K562 (cell line): Measurements from ENCODE around the gene SYNRG. TPM values are rescaled to one million over a fixed set of nuclear protein-coding genes. Genes with fewer than 3 reads are reported as not detected.
A peak's percentile ranks its signal among the peaks of the same experiment; 100 is the strongest.

Experiments
- ATF1 ChIP-seq, 2 experiments: fragments of 450-650 bp in 1 of 2; IDR thresholded peaks; 2 replicates each; pipeline ENCODE4 v1.6.1; 2016; ENCODE audit warnings: missing compliant biosample characterization in 1 of 2, missing genetic modification characterization in 1 of 2
- ATF7 ChIP-seq: fragments of 450-650 bp; IDR thresholded peaks from 2 replicates; pipeline ENCODE4 v1.7.1; 2014; ENCODE audit warnings: mild to moderate bottlenecking, moderate library complexity
- BACH1 ChIP-seq: fragments of 200-800 bp; sonication (Bioruptor generic); IDR thresholded peaks from 2 replicates; pipeline ENCODE4 v1.6.1; 2016; ENCODE audit warnings: missing genetic modification characterization, missing compliant biosample characterization
- C11orf30 ChIP-seq: fragments of 450-650 bp; IDR thresholded peaks from 2 replicates; pipeline ENCODE4 v1.6.1; 2016; ENCODE audit warnings: low read depth, mild to moderate bottlenecking
- CREM ChIP-seq: IDR thresholded peaks from 2 replicates; pipeline ENCODE4 v1.6.1; 2014; ENCODE audit warnings: antibody characterized with exemption, low read depth
- DPF2 ChIP-seq: fragments of 450-650 bp; IDR thresholded peaks from 2 replicates; pipeline ENCODE4 v1.6.1; 2016
- EHMT2 ChIP-seq: fragments of 450-650 bp; IDR thresholded peaks from 2 replicates; pipeline ENCODE4 v1.6.1; 2018; ENCODE audit warnings: antibody characterized with exemption
- FOSL1 ChIP-seq: fragments of 200-800 bp; sonication (Bioruptor generic); conservative IDR thresholded peaks from 2 replicates; pipeline ENCODE4 v1.6.1; 2016; ENCODE audit warnings: missing genetic modification characterization, missing compliant biosample characterization
- FOXA3 ChIP-seq, 2 experiments: fragments of 450-650 bp in 1 of 2; sonication (generic) in 1 of 2; formaldehyde crosslinking; IDR thresholded peaks in 1 of 2; conservative IDR thresholded peaks in 1 of 2; 2 replicates each; pipeline versions ENCODE4 v1.4.0 to v1.8.0; 2020 to 2022; ENCODE audit warnings: mild to moderate bottlenecking in 2 of 2, missing genetic modification reagents in 1 of 2
- HDAC1 ChIP-seq, 2 experiments: fragments of 450-650 bp; IDR thresholded peaks; 2 replicates each; pipeline ENCODE4 v1.6.1; 2016 to 2017; ENCODE audit warnings: inconsistent platforms in 1 of 2, mild to moderate bottlenecking in 1 of 2, moderate library complexity in 1 of 2
- HMG20B ChIP-seq: fragments of 250-450 bp; sonication (Bioruptor Pico); IDR thresholded peaks from 2 replicates; pipeline ENCODE4 v1.5.0; 2021; ENCODE audit warnings: mild to moderate bottlenecking
- JUND ChIP-seq, 2 experiments: IDR thresholded peaks; 2 replicates in 1 of 2; 3 replicates in 1 of 2; pipeline ENCODE4 v1.6.1; 2011; ENCODE audit warnings: borderline replicate concordance in 2 of 2, low read depth in 2 of 2, low read length in 2 of 2, improper control_type of control experiment in 1 of 2, missing biosample characterization in 1 of 2, missing genetic modification characterization in 1 of 2, missing genetic modification reagents in 1 of 2
- KDM1A ChIP-seq, 2 experiments: fragments of 450-650 bp; IDR thresholded peaks; 2 replicates each; pipeline ENCODE4 v1.6.1; 2016; ENCODE audit warnings: mild to moderate bottlenecking in 2 of 2
- LEF1 ChIP-seq: fragments of 450-650 bp; IDR thresholded peaks from 2 replicates; pipeline ENCODE4 v1.6.1; 2016; ENCODE audit warnings: mild to moderate bottlenecking
- MAFF ChIP-seq: IDR thresholded peaks from 2 replicates; pipeline ENCODE4 v1.6.1; 2012; ENCODE audit warnings: low read length, improper control_type of control experiment
- MAFG ChIP-seq: fragments of 450-650 bp; conservative IDR thresholded peaks from 2 replicates; pipeline ENCODE4 v1.6.1; 2016; ENCODE audit warnings: missing genetic modification characterization, missing compliant biosample characterization
- MAFK ChIP-seq: IDR thresholded peaks from 2 replicates; pipeline ENCODE4 v1.6.1; 2011; ENCODE audit warnings: low read length, improper control_type of control experiment
- NFE2L1 ChIP-seq: fragments of 450-650 bp; IDR thresholded peaks from 2 replicates; pipeline ENCODE4 v1.6.1; 2016; ENCODE audit warnings: missing genetic modification characterization, low read depth, mild to moderate bottlenecking, missing compliant biosample characterization, moderate library complexity, borderline replicate concordance
- PTTG1 ChIP-seq: fragments of 450-650 bp; IDR thresholded peaks from 2 replicates; pipeline ENCODE4 v1.6.1; 2016; ENCODE audit warnings: low read depth, mild to moderate bottlenecking, missing genetic modification characterization, missing compliant biosample characterization
- RCOR1 ChIP-seq, 2 experiments: IDR thresholded peaks; 2 replicates each; pipeline ENCODE4 v1.6.1; 2012; ENCODE audit warnings: low read depth in 2 of 2, low read length in 2 of 2, borderline replicate concordance in 1 of 2, improper control_type of control experiment in 1 of 2
- SMARCA4 ChIP-seq: fragments of 450-650 bp; IDR thresholded peaks from 2 replicates; pipeline ENCODE4 v1.6.1; 2016
- SMARCC2 ChIP-seq: fragments of 450-650 bp; IDR thresholded peaks from 2 replicates; pipeline ENCODE4 v1.6.1; 2017; ENCODE audit warnings: antibody characterized with exemption, moderate library complexity, mild to moderate bottlenecking, low read depth
- TEAD1 ChIP-seq, 2 experiments: fragments of 450-650 bp in 1 of 2; sonication (generic) in 1 of 2; formaldehyde crosslinking; IDR thresholded peaks; 2 replicates each; pipeline versions ENCODE4 v1.4.0 to v1.8.0; 2020 to 2022; ENCODE audit warnings: mild to moderate bottlenecking in 2 of 2, missing genetic modification reagents in 1 of 2
- TEAD2 ChIP-seq: fragments of 450-650 bp; IDR thresholded peaks from 2 replicates; pipeline ENCODE4 v1.6.1; 2016; ENCODE audit warnings: missing genetic modification characterization, control low read depth, missing compliant biosample characterization
- ZNF146 ChIP-seq: IDR thresholded peaks from one replicate; pipeline ENCODE4 v1.6.1; 2018; ENCODE audit warnings: missing compliant biosample characterization; ENCODE audit not compliant: unreplicated experiment
- ZNF316 ChIP-seq: fragments of 450-650 bp; IDR thresholded peaks from 2 replicates; pipeline ENCODE4 v1.6.1; 2016
- ZNF561 ChIP-seq: fragments of 450-650 bp; formaldehyde crosslinking; conservative IDR thresholded peaks from 2 replicates; pipeline ENCODE4 v1.4.0; 2020; ENCODE audit warnings: mild to moderate bottlenecking, moderate library complexity
- polyA plus RNA-seq, 8 experiments: library from polyadenylated mRNA; depleted of rRNA in 4 of 8; stranded (reverse) in 5 of 8; unstranded in 3 of 8; fragments of >200 nt; fragmentation: Nextera tagmentation in 2 of 8; fragmentation: Illumina TruSeq in 1 of 8; extraction: Ambion mirVana in 2 of 8; extraction: Trizol in 1 of 8; gene quantifications; 2 replicates each; pipeline versions ENCODE4 v1.2.1 to v1.2.3, GENCODE V29; 2011 to 2014; ENCODE audit warnings: inconsistent platforms in 1 of 8, missing spikeins in 1 of 8
- total RNA-seq, 7 experiments: library from RNA; depleted of rRNA in 6 of 7; stranded (reverse); fragments of >200 nt in 6 of 7; fragmentation: Illumina TruSeq in 2 of 7; extraction: Trizol in 2 of 7; gene quantifications; 2 replicates each; pipeline versions ENCODE4 v1.2.1 to v1.2.3, GENCODE V29; 2011 to 2021; ENCODE audit warnings: low replicate concordance in 1 of 7
- TF ChIP-seq, protein P1 (sequence below), 2 experiments: fragments of 450-650 bp in 1 of 2; sonication (generic) in 1 of 2; formaldehyde crosslinking in 1 of 2; IDR thresholded peaks in 1 of 2; conservative IDR thresholded peaks in 1 of 2; 2 replicates each; pipeline versions ENCODE4 v1.6.1 to v1.8.1; 2016 to 2023; ENCODE audit warnings: mild to moderate bottlenecking in 2 of 2, moderate library complexity in 2 of 2, inconsistent platforms in 1 of 2, missing genetic modification reagents in 1 of 2

Gene SYNRG
- total and polyA plus RNA-seq, 9 of the 15 experiments (the other 6 are each of a cell fraction or from before 2014, with no cell fraction given), result 2.9 to 28.2 (median 15.1) TPM

DNA sequence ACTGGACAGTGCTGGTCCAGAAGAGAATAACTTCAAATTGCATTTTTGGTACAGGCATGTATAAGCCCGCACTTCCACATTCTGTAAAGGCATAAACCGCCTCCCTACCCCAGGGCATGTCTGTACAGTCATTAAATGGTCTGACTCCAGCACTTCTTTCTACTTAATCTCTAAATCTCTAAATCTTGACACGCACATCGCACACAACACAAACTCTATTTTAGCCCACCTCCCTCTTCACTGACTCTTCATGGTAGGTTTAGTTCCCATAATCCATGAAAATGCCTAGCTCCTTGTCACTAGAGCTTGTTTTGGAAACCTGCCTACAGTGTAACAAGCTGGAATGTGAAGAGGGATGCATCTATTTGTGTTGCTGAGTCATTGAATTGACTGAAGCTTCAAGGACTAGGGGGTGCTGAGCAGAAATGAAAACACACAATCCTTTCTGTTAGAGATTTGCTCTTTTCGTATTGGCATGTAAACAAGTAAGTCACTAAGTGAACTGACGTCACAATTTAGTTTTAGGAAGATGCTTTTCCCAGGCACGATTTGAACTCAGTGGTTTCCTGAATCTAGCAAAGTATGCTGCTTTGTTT is 121.1 kb downstream of the SYNRG start (continued):
- TF ChIP-seq JUND (IDR thresholded peaks at IDR 0.05; ENCODE audit: borderline replicate concordance, low read depth, low read length) (no peak), JUND (tag; IDR thresholded peaks at IDR 0.05; ENCODE audit: borderline replicate concordance, low read depth, low read length) (peak; percentile 61; the same call in 1 of the 3 replicates), HDAC1 (IDR thresholded peaks at IDR 0.05) (0 out of 4 replicates have a peak, but pooled peaks of 1 of the 2 experiments have one; percentile 17), ZNF561 (no peak), KDM1A (IDR thresholded peaks at IDR 0.05) (peak; percentile 57 to 61; a peak in 2 of 4 replicates), FOSL1 (tag) (peak; percentile 35; the same call in 1 of the 2 replicates), SMARCA4 (peak; percentile 75), EHMT2 (peak; percentile 68), PTTG1 (no peak), C11orf30 (peak; percentile 89), HMG20B (CRISPR knock-in tag) (no peak), TEAD2 (tag) (peak; percentile 66), ZNF316 (peak; percentile 95), NFE2L1 (tag) (peak; percentile 43; the same call in 1 of the 2 replicates), MAFG (tag) (peak; percentile 89), CREM (peak; percentile 49; the same call in 1 of the 2 replicates), RCOR1 (IDR thresholded peaks at IDR 0.05; ENCODE audit: borderline replicate concordance in 1 of 2, low read depth in 2 of 2, low read length in 2 of 2) (peak in 1 of 2 experiments; percentile 52; a peak in 1 of 4 replicates), DPF2 (peak; percentile 71), LEF1 (peak; percentile 54), MAFF (peak; percentile 77), BACH1 (tag) (peak; percentile 85), SMARCC2 (peak; percentile 61), ATF7 (peak; percentile 63; the same call in 1 of the 2 replicates), TEAD1 (CRISPR knock-in tag; IDR thresholded peaks at IDR 0.05) (peak in 1 of 2 experiments; percentile 41; a peak in 1 of 4 replicates), ZNF146 (CRISPR knock-in tag) (no peak), MAFK (peak; percentile 76), FOXA3 (CRISPR knock-in tag; conservative IDR thresholded peaks at IDR 0.05 in 1 of 2, IDR thresholded peaks at IDR 0.05 in 1 of 2) (peak; percentile 8 to 45; a peak in 1 of 4 replicates), ATF1 (CRISPR knock-in tag; IDR thresholded peaks at IDR 0.05) (no peak), ATF1 (tag; IDR thresholded peaks at IDR 0.05) (peak; percentile 69)
- TF ChIP-seq, protein P1, sequence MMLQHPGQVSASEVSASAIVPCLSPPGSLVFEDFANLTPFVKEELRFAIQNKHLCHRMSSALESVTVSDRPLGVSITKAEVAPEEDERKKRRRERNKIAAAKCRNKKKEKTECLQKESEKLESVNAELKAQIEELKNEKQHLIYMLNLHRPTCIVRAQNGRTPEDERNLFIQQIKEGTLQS (IDR thresholded peaks at IDR 0.05), result peak; percentile 58
- TF ChIP-seq, protein P1 (CRISPR knock-in tag; conservative IDR thresholded peaks at IDR 0.05), result no peak
